Effector memory CD4-positive, alpha-beta T cell (primary cell): ENCODE data around the gene USP2.
A peak's percentile ranks its signal among the peaks of the same experiment; 100 is the strongest.

ENCODE experiments used
- DNase-seq, 3 donors: peaks; one replicate each; pipeline ENCODE4 v3.0.0-alpha.2; 2020
- H3K27ac ChIP-seq: 2 replicates; pipeline ENCODE4 v1.7.0; 2013; ENCODE audit warnings: mild to moderate bottlenecking, low read length, moderate library complexity; ENCODE audit not compliant: insufficient read depth, poor library complexity, severe bottlenecking
- H3K27me3 ChIP-seq: replicated peaks from 2 replicates; pipeline ENCODE4 v1.7.0; 2013; ENCODE audit warnings: mild to moderate bottlenecking, low read length; ENCODE audit not compliant: insufficient read depth, control insufficient read depth, poor library complexity, severe bottlenecking
- H3K36me3 ChIP-seq: 2 replicates; pipeline ENCODE4 v1.7.0; 2013; ENCODE audit warnings: mild to moderate bottlenecking, low read length, moderate library complexity; ENCODE audit not compliant: control insufficient read depth, insufficient read depth
- H3K4me1 ChIP-seq: 2 replicates; pipeline ENCODE4 v1.7.0; 2013; ENCODE audit warnings: low read length, mild to moderate bottlenecking; ENCODE audit not compliant: control insufficient read depth, insufficient read depth, poor library complexity, severe bottlenecking
- H3K4me3 ChIP-seq: 2 replicates; pipeline ENCODE4 v1.7.0; 2013; ENCODE audit warnings: low read length, low read depth, mild to moderate bottlenecking; ENCODE audit not compliant: insufficient read depth, poor library complexity, severe bottlenecking
- H3K9me3 ChIP-seq: 2 replicates; pipeline ENCODE4 v1.7.0; 2013; ENCODE audit warnings: mild to moderate bottlenecking, low read length, moderate library complexity; ENCODE audit not compliant: control insufficient read depth
- total RNA-seq, 3 donors: gene quantifications; one replicate each; lab custom pipeline; 2026; lab: John Stamatoyannopoulos, UW

The USP2 gene, protein sequence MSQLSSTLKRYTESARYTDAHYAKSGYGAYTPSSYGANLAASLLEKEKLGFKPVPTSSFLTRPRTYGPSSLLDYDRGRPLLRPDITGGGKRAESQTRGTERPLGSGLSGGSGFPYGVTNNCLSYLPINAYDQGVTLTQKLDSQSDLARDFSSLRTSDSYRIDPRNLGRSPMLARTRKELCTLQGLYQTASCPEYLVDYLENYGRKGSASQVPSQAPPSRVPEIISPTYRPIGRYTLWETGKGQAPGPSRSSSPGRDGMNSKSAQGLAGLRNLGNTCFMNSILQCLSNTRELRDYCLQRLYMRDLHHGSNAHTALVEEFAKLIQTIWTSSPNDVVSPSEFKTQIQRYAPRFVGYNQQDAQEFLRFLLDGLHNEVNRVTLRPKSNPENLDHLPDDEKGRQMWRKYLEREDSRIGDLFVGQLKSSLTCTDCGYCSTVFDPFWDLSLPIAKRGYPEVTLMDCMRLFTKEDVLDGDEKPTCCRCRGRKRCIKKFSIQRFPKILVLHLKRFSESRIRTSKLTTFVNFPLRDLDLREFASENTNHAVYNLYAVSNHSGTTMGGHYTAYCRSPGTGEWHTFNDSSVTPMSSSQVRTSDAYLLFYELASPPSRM
- 1.9 to 6.4 (median 2.4) reads per million in 3 donors for total RNA-seq

DNA sequence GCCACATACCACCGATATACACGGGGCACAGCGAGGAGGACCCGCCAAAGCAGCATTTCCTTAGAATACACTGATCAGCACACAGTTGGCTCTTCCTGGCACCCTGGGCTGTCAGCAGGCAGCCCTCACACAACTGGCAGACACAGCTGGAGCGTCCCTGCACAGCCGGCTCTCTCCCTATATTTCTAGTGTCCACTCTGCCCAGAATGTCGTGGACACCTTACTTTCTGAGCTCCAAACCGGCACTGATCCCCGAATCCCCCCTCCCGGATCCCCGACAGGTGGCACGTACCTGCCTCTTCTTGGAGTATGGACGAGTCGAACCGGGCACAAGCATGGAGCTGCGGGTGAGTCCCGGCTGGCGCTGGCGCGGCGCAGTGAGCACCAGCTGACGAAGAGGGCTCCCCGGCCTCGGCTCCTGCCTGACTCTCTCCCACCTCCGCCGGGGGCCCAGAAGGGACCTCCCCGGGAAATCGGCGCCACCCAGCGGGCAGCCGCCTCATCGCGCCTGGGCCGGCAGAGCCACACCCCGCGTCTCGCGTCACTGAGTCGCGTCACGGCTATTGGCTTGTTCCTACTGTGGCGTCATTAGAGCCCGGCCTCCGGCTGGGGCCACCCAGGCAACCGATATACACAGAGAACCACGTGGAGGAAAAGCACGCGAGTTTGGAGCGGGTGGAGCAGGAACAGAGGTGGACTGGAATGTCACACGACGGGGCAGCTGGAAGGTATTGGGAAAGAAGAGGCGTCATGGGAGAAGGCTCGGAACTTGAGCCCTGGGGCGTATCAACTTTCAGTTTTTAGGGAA is at the start of gene USP2:
TSS of gene USP2 (minus strand) at position 510 of the 808 bp plus-strand sequence. CDS start 8,210 bp downstream, outside the sequence.
- peak within 1 kb of the TSS; percentile 64 for H3K4me3 ChIP-seq
- H3K36me3 ChIP-seq = no peaks in the 10 kb centered on the region
- peak within 1 kb of the TSS; percentile 55 for H3K27ac ChIP-seq
- H3K27me3 ChIP-seq = no peaks in the 10 kb centered on the region
- H3K4me1 ChIP-seq = peaks cover 12% of the 10 kb centered on the region
- peak; percentile 93 to 96 (median 95) for DNase-seq
- no peaks in the 10 kb centered on the region for H3K9me3 ChIP-seq

DNA sequence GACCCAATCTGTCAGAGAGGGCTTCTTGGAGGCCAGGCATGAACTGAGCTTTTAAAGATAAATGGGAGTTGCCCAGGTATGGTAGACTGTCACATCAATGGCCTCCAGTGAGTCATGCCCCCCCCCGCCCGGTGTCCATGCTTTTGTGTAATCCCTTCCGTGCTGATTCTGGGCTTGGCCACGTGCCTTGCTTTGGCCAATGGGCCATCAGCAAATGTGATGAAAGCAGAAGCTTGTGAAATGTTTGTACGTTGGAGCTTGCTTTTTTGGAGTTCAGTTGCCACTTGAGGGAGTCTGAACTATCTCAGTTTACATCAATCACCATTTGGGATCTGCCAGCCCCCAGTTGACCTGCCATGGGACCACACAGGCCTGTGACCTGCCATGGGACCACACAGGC is 45.8 kb upstream of the USP2 start:
- H3K36me3 ChIP-seq = no peaks in the 10 kb centered on the region
- H3K27me3 ChIP-seq = no peaks in the 10 kb centered on the region
- no peak for DNase-seq
- H3K4me1 ChIP-seq = peaks cover 15% of the 10 kb centered on the region
- no peaks in the 10 kb centered on the region for H3K9me3 ChIP-seq
- no peak overlapping the region for H3K4me3 ChIP-seq
- no peak overlapping the region for H3K27ac ChIP-seq

DNA sequence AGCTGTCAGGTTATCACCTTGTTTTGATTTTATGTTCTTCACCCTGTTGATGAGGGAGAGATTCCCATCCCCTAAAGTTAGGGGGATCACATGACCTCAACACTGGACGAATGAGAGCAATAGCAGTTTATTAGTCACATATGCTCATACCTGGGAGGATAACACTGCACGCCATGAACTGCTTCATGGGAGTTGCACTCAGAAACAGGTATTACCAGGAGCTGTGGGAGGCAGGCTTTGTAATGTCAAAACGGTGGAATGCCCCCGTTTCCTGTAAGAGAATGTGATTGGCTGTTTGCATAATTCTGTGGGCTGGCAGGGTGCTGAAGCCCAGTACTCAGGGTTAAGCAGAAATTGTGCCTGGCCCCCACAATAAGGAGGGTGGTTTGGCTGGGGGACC is 44.7 kb upstream of the USP2 start:
- no peak overlapping the region for H3K27ac ChIP-seq
- H3K4me3 ChIP-seq = no peak overlapping the region
- peaks cover 21% of the 10 kb centered on the region for H3K4me1 ChIP-seq
- no peak for DNase-seq
- H3K36me3 ChIP-seq = no peaks in the 10 kb centered on the region
- peaks cover 10% of the 10 kb centered on the region for H3K27me3 ChIP-seq
- no peaks in the 10 kb centered on the region for H3K9me3 ChIP-seq

DNA sequence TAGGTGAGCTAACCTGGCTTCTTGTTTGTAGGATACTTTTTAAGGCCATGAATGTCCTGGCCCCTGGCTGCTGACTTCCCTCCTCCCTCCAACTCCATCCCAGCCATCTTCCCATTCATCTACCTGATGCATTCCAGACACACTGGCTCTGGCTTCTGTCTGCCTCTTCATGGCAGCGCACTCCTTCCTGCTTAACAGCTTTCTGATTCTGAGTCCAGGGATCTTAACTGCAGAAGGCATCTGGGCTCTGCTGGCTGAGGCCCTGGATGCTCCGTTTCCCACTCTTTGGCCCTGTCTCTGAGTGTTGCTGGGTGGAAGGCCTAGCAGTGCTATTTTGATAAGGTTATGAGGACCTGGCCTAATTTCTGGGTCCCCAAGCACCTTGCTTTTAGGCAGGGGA is 43.3 kb upstream of the USP2 start:
- Histone ChIP-seq H3K36me3 (no peaks in the 10 kb centered on the region), H3K27me3 (peaks cover 10% of the 10 kb centered on the region), H3K27ac (no peak overlapping the region), H3K9me3 (no peaks in the 10 kb centered on the region), H3K4me1 (peaks cover 21% of the 10 kb centered on the region), H3K4me3 (no peak overlapping the region)
- no peak for DNase-seq

DNA sequence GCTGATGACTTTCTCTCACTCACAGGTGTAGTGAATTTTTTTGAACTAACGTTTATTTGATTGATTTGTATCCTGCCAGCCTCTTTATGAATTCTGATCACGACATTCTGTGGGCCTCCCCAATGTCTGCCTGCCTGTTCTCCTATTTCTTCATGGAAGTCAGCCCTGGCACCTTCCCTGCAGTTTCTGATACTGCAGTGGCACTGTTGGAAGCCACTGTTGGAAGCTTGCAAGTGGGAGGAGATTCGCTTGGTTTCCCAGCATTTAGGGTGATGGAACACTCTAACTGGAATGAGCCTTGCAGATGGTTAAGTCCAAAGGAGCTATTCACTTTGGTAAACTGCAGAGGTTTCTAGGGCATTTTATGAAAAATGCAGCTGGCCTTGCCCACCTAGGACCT is 42.8 kb upstream of the USP2 start:
- Histone ChIP-seq H3K36me3 (no peaks in the 10 kb centered on the region), H3K27ac (no peak overlapping the region), H3K4me3 (no peak overlapping the region), H3K9me3 (no peaks in the 10 kb centered on the region), H3K27me3 (peaks cover 10% of the 10 kb centered on the region), H3K4me1 (peaks cover 21% of the 10 kb centered on the region)
- no peak for DNase-seq

DNA sequence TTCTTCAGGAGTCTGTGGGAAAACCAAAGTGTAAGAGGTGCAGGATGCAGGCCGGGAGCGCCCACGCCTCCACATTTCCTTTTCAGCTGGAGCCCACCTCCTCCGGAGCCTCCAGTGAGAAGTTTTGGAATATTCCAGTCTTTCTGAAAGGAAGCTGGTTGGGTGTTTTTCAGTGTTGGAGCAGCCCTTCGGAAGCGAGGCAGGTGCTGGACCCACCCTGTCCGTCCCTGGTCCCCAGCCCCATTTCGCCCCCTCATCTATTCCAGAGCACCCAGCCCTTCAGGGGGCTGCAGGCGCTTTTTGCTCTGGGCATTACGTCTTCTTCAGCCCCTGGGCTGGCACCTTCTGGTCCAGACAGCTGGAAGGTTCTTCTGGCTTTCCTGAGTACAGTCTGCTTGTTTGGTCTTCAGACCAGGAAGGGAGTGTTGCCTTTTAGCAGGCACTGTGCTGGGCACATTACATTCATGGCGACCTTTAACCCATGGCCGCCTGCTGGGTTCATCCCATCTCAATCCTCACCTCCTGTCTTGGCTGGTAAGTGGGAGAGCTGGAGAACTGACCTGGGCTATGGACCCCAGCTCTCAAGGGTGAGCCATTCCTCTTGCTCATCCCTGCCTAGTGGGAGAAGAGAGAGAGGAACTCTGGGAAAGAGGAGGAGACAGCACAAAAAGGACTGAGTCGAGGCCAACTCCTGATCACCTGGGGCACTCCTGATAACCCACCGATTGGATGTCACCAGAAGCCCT is 42.2 kb upstream of the USP2 start:
- no peak for DNase-seq
- H3K27ac ChIP-seq = no peak overlapping the region
- H3K9me3 ChIP-seq = no peaks in the 10 kb centered on the region
- peaks cover 10% of the 10 kb centered on the region for H3K27me3 ChIP-seq
- peaks cover 21% of the 10 kb centered on the region for H3K4me1 ChIP-seq
- H3K36me3 ChIP-seq = no peaks in the 10 kb centered on the region
- no peak overlapping the region for H3K4me3 ChIP-seq

DNA sequence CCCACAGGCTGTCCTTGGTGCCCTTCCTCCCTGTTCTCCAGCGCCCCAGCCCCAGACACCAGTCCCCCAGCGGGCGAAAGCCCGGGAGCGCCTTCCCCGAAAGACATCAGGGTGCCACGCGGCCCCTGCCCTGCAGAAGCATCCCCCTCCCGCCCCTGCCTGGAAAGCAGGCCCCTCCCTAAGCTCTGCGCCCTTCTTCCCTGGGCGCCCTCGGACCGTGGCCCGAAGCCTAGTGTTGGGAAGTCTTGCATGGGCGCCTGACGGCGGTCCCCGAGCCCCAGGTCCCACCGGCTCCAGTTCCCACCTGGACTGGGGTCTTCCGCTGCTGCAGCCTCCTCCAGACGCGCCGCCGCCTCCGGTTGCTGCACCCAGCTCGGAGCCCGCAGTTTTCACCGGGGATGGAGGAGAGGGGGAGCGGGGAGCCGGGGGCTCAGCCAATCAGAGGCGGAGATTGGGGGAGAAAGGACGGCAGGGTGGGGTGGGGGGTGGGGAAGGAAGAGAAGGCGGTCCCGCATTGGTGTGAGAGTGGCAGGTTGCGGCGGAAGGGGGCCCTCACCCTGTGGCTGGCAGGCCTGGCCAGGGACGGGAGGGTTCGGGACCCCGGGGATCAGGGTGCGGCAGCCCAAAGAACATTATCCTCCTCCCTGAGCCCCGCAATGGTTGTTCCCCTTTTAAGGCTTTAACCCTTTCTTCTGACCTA is 41.5 kb upstream of the USP2 start, which contains the start of gene THY1:
TSS of gene THY1 (minus strand) at position 364 of the 700 bp plus-strand sequence. CDS start 2,267 bp downstream, outside the sequence.
- Histone ChIP-seq H3K4me1 (peaks cover 21% of the 10 kb centered on the region), H3K27ac (no peak within 1 kb of the TSS), H3K4me3 (peak within 1 kb of the TSS; percentile 46), H3K36me3 (no peaks in the 10 kb centered on the region), H3K27me3 (peaks cover 10% of the 10 kb centered on the region), H3K9me3 (no peaks in the 10 kb centered on the region)
- DNase-seq = no peak

DNA sequence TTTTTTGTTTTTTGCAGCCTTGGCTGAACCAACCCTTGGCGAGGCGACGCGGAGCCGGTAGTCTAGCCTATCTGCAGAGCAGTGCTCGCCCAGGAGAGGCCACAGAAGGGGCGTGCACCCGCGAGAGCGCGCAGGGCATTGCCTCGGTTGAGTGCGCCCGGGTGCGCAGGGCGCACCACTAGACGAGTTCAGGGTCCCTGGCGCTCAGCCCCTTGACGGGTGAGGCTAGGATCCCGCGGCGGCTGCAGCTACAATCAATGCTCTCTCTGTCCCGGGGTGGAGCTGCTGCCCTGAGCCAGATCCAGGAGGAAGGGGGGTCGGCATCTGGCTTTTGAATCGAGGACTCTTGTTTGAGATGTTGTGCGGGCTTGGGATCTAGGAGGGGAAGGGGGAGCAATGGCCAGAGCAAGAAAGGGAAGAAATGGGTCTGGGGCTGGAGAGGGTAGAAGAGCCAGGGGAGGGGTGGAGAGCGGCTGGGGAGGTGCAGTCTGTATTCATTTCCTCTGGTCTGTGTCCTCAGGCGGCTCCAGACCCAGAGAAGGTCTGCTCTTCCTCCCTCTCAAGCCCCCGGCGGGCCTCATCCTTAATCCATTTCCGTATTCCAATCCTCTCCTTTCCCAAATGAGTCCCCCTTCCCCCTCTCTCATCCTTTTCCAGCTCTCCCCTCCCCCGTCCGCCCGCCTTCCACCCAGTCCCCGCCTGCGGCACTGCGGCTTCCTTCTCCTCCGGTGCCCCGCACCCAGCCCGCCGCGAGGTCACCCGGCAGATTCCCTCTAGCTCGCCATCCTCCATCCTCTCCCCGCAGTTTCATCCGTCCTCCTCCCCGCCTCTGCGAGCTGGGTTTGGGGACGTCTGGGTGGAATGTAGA is 40.7 kb upstream of the USP2 start:
- peak overlapping the region; percentile 46 for H3K4me3 ChIP-seq
- peaks cover 21% of the 10 kb centered on the region for H3K4me1 ChIP-seq
- no peak for DNase-seq
- H3K27ac ChIP-seq = no peak overlapping the region
- no peaks in the 10 kb centered on the region for H3K36me3 ChIP-seq
- no peaks in the 10 kb centered on the region for H3K9me3 ChIP-seq
- peaks cover 10% of the 10 kb centered on the region for H3K27me3 ChIP-seq
